Astrocyte (in vitro differentiated cells and primary cell): ENCODE results near the gene CHST15. TPM values are rescaled to one million over a fixed set of nuclear protein-coding genes. Genes with fewer than 3 reads are reported as not detected.

Experiments used
- DNase-seq: peaks from one replicate; pipeline ENCODE4 v3.0.0-alpha.2; 2010; ENCODE audit warnings: low read depth
- FAIRE-seq: peaks from 2 replicates; lab custom pipeline; 2011; peaks lifted over from hg19 to GRCh38; lab: Jason Lieb, UNC
- H2AFZ ChIP-seq: 2 replicates; pipeline ENCODE4 v1.6.0; 2012; ENCODE audit warnings: low read depth, low read length, inconsistent platforms
- H3K27ac ChIP-seq: 2 replicates; pipeline ENCODE4 v1.5.1; 2011; ENCODE audit warnings: low read depth, low read length, inconsistent platforms
- H3K27me3 ChIP-seq: 2 replicates; pipeline ENCODE4 v1.6.0; 2011; ENCODE audit warnings: low read length, inconsistent platforms; ENCODE audit not compliant: insufficient read depth
- H3K36me3 ChIP-seq: 2 replicates; pipeline ENCODE4 v1.5.1; 2011; ENCODE audit warnings: low read length, inconsistent platforms; ENCODE audit not compliant: insufficient read depth
- H3K4me1 ChIP-seq: 2 replicates; pipeline ENCODE4 v1.5.1; 2011; ENCODE audit warnings: low read length, inconsistent platforms; ENCODE audit not compliant: insufficient read depth
- H3K4me2 ChIP-seq: 2 replicates; pipeline ENCODE4 v1.6.0; 2012; ENCODE audit warnings: low read length, inconsistent platforms
- H3K4me3 ChIP-seq: 2 replicates; pipeline ENCODE4 v1.5.1; 2011; ENCODE audit warnings: low read depth, mild to moderate bottlenecking, low read length, inconsistent platforms; ENCODE audit not compliant: insufficient read depth
- H3K79me2 ChIP-seq: 2 replicates; pipeline ENCODE4 v1.6.0; 2012; ENCODE audit warnings: mild to moderate bottlenecking, low read length, inconsistent platforms; ENCODE audit not compliant: insufficient read depth
- H3K9ac ChIP-seq: 2 replicates; pipeline ENCODE4 v1.6.0; 2012; ENCODE audit warnings: mild to moderate bottlenecking, low read length, inconsistent platforms
- H3K9me3 ChIP-seq: 2 replicates; pipeline ENCODE4 v1.5.1; 2012; ENCODE audit warnings: low read depth, mild to moderate bottlenecking, low read length, inconsistent platforms; ENCODE audit not compliant: insufficient read depth
- H4K20me1 ChIP-seq: 2 replicates; pipeline ENCODE4 v1.6.0; 2012; ENCODE audit warnings: low read length, inconsistent platforms; ENCODE audit not compliant: insufficient read depth
- H3K27ac Mint-ChIP-seq: one replicate; pipeline ENCODE4 v1.8.0; 2021; ENCODE audit warnings: mild to moderate bottlenecking, mixed read lengths; ENCODE audit not compliant: unreplicated experiment
- H3K27me3 Mint-ChIP-seq: one replicate; pipeline ENCODE4 v1.8.0; 2021; ENCODE audit warnings: low read depth, mixed read lengths; ENCODE audit not compliant: unreplicated experiment
- H3K36me3 Mint-ChIP-seq: one replicate; pipeline ENCODE4 v1.8.0; 2021; ENCODE audit warnings: low read depth, mixed read lengths; ENCODE audit not compliant: unreplicated experiment
- H3K4me1 Mint-ChIP-seq: one replicate; pipeline ENCODE4 v1.8.0; 2021; ENCODE audit warnings: low read depth, mixed read lengths; ENCODE audit not compliant: unreplicated experiment
- H3K4me3 Mint-ChIP-seq: one replicate; pipeline ENCODE4 v1.8.0; 2021; ENCODE audit warnings: mild to moderate bottlenecking, moderate library complexity, mixed read lengths; ENCODE audit not compliant: unreplicated experiment
- H3K9me3 Mint-ChIP-seq: one replicate; pipeline ENCODE4 v1.8.0; 2021; ENCODE audit warnings: mild to moderate bottlenecking, mixed read lengths; ENCODE audit not compliant: unreplicated experiment
- EZH2 ChIP-seq: IDR thresholded peaks from 2 replicates; pipeline ENCODE4 v1.6.1; 2012; ENCODE audit warnings: mild to moderate bottlenecking, low read length, inconsistent platforms; ENCODE audit not compliant: insufficient read depth
- total RNA-seq: library from RNA; stranded (reverse); gene quantifications from 2 replicates; pipeline ENCODE4 v1.2.1, GENCODE V29; 2021
- TF ChIP-seq, protein P1 (sequence below): IDR thresholded peaks from 2 replicates; pipeline ENCODE4 v1.5.1; 2011; ENCODE audit warnings: low read depth, mild to moderate bottlenecking, inconsistent platforms, low read length, moderate library complexity; ENCODE audit not compliant: insufficient read depth

The CHST15 gene
- total RNA-seq, 1 donor from 2014 or later: 20.6 TPM

DNA sequence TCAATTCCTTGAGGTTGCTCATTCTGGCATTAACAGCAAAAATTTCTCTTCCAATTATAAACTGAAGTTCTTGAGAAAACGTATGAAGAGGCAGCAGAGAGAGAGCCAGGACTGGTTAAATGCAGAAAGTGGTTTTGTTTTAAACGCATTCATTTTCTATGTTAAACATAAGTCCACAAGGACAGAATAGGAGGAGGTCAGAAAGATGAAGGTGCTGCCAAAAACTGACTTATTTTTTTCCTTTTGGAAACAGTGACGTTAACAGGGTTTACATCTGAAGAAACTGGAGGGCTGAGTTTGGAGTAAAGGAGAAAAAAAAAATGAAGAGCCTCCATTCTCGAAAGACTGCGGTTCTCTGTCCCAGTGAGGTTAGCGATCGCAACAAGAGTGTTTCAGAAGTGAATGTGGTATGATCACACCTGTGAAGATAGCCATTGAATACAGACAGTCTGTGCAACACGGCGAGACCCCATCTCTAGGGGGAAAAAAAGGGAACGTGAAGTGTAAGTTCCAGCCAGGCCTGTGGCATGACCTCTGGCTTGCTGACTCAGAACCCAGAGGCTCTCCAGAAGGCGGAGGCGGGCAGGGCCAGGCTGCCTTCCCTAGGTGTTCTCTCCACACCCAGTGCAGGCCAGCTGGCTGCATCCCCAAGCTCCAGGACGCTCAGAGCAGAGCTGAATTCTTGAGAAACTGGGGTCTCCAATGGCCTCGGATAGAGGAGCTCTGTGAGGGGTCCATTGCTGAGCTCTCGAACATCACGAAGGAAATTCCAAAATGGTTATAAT lies 84.0 kb downstream of the CHST15 start:
- Histone ChIP-seq H3K36me3 (no peaks in the 10 kb centered on the region), H3K27me3 (peaks cover 5% of the 10 kb centered on the region), H3K9ac (no peak overlapping the region), H3K4me2 (no peak overlapping the region), H4K20me1 (no peaks in the 10 kb centered on the region), H3K79me2 (no peaks in the 10 kb centered on the region), H2AFZ (no peak overlapping the region), H3K4me3 (no peak overlapping the region), H3K4me1 (no peaks in the 10 kb centered on the region), H3K9me3 (peaks cover 5% of the 10 kb centered on the region), H3K27ac (no peak overlapping the region)
- H3K27ac Mint-ChIP-seq: no peak overlapping the region
- DNase-seq: no peak
- no peak overlapping the region for H3K4me3 Mint-ChIP-seq
- peaks cover 9% of the 10 kb centered on the region for H3K9me3 Mint-ChIP-seq
- peaks cover 27% of the 10 kb centered on the region for H3K36me3 Mint-ChIP-seq
- TF ChIP-seq, protein P1, sequence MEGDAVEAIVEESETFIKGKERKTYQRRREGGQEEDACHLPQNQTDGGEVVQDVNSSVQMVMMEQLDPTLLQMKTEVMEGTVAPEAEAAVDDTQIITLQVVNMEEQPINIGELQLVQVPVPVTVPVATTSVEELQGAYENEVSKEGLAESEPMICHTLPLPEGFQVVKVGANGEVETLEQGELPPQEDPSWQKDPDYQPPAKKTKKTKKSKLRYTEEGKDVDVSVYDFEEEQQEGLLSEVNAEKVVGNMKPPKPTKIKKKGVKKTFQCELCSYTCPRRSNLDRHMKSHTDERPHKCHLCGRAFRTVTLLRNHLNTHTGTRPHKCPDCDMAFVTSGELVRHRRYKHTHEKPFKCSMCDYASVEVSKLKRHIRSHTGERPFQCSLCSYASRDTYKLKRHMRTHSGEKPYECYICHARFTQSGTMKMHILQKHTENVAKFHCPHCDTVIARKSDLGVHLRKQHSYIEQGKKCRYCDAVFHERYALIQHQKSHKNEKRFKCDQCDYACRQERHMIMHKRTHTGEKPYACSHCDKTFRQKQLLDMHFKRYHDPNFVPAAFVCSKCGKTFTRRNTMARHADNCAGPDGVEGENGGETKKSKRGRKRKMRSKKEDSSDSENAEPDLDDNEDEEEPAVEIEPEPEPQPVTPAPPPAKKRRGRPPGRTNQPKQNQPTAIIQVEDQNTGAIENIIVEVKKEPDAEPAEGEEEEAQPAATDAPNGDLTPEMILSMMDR: no peak
- no peak for TF ChIP-seq EZH2
- FAIRE-seq: no peak
- H3K27me3 Mint-ChIP-seq: peaks cover 14% of the 10 kb centered on the region
- H3K4me1 Mint-ChIP-seq: peaks cover 11% of the 10 kb centered on the region

DNA sequence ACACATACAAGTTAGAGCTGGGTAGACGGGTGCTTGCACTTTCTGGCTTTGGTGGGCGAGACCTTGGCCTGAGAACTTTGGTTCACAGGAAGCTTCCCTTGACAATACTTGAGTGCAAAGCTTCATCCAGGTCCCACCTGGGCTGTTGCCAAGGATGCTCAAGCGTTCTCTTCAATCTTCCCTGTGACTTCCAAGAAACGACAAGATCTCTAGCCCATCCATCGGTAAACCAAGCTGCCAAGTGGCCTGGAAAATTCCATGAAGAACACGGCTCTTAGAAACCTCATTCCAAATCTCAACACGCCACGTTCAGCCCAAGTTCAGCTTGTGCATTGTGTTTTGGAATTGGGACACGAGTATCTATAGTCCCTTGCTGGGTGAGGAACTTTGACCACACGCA lies 84.7 kb downstream of the CHST15 start:
- Mint-ChIP-seq H3K4me3 (no peak overlapping the region), H3K36me3 (peaks cover 26% of the 10 kb centered on the region), H3K27me3 (peaks cover 14% of the 10 kb centered on the region), H3K9me3 (peaks cover 4% of the 10 kb centered on the region), H3K27ac (no peak overlapping the region), H3K4me1 (peaks cover 11% of the 10 kb centered on the region)
- no peak overlapping the region for H3K4me2 ChIP-seq
- H3K27ac ChIP-seq: no peak overlapping the region
- H3K9me3 ChIP-seq: peaks cover 1% of the 10 kb centered on the region
- no peaks in the 10 kb centered on the region for H4K20me1 ChIP-seq
- H2AFZ ChIP-seq: no peak overlapping the region
- no peaks in the 10 kb centered on the region for H3K79me2 ChIP-seq
- no peaks in the 10 kb centered on the region for H3K4me1 ChIP-seq
- no peaks in the 10 kb centered on the region for H3K36me3 ChIP-seq
- no peak for TF ChIP-seq EZH2
- TF ChIP-seq, protein P1: no peak
- H3K27me3 ChIP-seq: peaks cover 5% of the 10 kb centered on the region
- H3K9ac ChIP-seq: no peak overlapping the region
- DNase-seq (no peak), FAIRE-seq (no peak)
- H3K4me3 ChIP-seq: no peak overlapping the region

DNA sequence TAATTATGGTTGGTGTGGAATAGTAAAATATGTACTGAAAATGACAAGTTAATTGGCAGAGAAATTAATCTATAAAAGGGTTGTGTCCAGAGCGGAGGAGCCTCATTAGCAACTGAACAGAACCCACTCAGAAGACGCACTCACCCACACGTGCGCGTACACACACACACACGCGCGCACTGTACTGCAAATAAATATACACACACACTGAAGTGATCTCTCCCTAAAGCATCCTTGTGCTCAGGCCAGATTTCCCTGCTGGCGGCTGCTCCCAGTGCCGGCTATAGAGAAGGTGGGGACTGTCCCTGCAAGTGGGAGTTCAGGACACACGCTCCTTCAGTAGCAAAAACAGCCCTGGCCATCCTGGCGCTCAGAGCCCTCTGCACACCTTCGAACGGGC lies 85.2 kb downstream of the CHST15 start:
- no peaks in the 10 kb centered on the region for H3K36me3 ChIP-seq

More for the DNA sequence above, 85.2 kb downstream of the CHST15 start:
- H3K27me3 ChIP-seq: peaks cover 5% of the 10 kb centered on the region
- H3K27ac ChIP-seq: no peak overlapping the region
- DNase-seq (no peak), FAIRE-seq (no peak)
- Mint-ChIP-seq H3K4me1 (peaks cover 11% of the 10 kb centered on the region), H3K9me3 (peaks cover 2% of the 10 kb centered on the region), H3K27ac (no peak overlapping the region), H3K36me3 (peaks cover 21% of the 10 kb centered on the region), H3K27me3 (peaks cover 14% of the 10 kb centered on the region), H3K4me3 (no peak overlapping the region)
- no peak overlapping the region for H3K4me2 ChIP-seq
- H3K9ac ChIP-seq: no peak overlapping the region
- H3K4me3 ChIP-seq: no peak overlapping the region
- H4K20me1 ChIP-seq: no peaks in the 10 kb centered on the region
- TF ChIP-seq EZH2: no peak
- TF ChIP-seq, protein P1: no peak
- no peaks in the 10 kb centered on the region for H3K4me1 ChIP-seq
- H2AFZ ChIP-seq: no peak overlapping the region
- no peaks in the 10 kb centered on the region for H3K79me2 ChIP-seq
- no peaks in the 10 kb centered on the region for H3K9me3 ChIP-seq
